ENCODE measurements around the gene ZKSCAN2.

The ZKSCAN2 gene

GRCh38 chr16:25256695-25257469 is 763 bp downstream of the ZKSCAN2 start:
- Histone ChIP-seq H2AFZ (ENCODE audit: low read length) (no peak overlapping the region), H3K4me3 (ENCODE audit: low read depth, low read length, poor library complexity, severe bottlenecking) (peak overlapping the region; percentile 82), H3F3A (ENCODE audit: insufficient read depth, low read length) (no peaks in the 10 kb centered on the region), H4K20me1 (ENCODE audit: insufficient read depth, low read length) (no peaks in the 10 kb centered on the region), H3K27me3 (ENCODE audit: insufficient read depth, low read length) (no peaks in the 10 kb centered on the region), H3K9me2 (ENCODE audit: low read depth, low read length) (no peaks in the 10 kb centered on the region), H3K79me2 (ENCODE audit: insufficient read depth, low read length) (peaks cover 23% of the 10 kb centered on the region), H3K9ac (ENCODE audit: low read length) (peak overlapping the region; percentile 87), H3K27ac (ENCODE audit: low read depth, low read length, poor library complexity, severe bottlenecking) (peak overlapping the region; percentile 14), H3K4me2 (ENCODE audit: low read length) (peak overlapping the region; percentile 98), H3K9me3 (ENCODE audit: low read length) (no peaks in the 10 kb centered on the region), H3K36me3 (ENCODE audit: insufficient read depth, low read length) (peaks cover 24% of the 10 kb centered on the region), H3K4me1 (ENCODE audit: insufficient read depth, low read length, severe bottlenecking) (peaks cover 43% of the 10 kb centered on the region)
- no peak for TF ChIP-seq EZH2 (IDR thresholded peaks at IDR 0.05; ENCODE audit: borderline replicate concordance, low read length)
- TF ChIP-seq, protein P1, sequence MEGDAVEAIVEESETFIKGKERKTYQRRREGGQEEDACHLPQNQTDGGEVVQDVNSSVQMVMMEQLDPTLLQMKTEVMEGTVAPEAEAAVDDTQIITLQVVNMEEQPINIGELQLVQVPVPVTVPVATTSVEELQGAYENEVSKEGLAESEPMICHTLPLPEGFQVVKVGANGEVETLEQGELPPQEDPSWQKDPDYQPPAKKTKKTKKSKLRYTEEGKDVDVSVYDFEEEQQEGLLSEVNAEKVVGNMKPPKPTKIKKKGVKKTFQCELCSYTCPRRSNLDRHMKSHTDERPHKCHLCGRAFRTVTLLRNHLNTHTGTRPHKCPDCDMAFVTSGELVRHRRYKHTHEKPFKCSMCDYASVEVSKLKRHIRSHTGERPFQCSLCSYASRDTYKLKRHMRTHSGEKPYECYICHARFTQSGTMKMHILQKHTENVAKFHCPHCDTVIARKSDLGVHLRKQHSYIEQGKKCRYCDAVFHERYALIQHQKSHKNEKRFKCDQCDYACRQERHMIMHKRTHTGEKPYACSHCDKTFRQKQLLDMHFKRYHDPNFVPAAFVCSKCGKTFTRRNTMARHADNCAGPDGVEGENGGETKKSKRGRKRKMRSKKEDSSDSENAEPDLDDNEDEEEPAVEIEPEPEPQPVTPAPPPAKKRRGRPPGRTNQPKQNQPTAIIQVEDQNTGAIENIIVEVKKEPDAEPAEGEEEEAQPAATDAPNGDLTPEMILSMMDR (IDR thresholded peaks at IDR 0.05; ENCODE audit: low read length), result no peak

- Histone ChIP-seq H3K4me3 (ENCODE audit: low read depth, low read length, poor library complexity, severe bottlenecking) (no peak overlapping the region), H3K9me2 (ENCODE audit: low read depth, low read length) (no peaks in the 10 kb centered on the region), H3K4me1 (ENCODE audit: insufficient read depth, low read length, severe bottlenecking) (peaks cover 17% of the 10 kb centered on the region), H3K27ac (ENCODE audit: low read depth, low read length, poor library complexity, severe bottlenecking) (no peak overlapping the region), H2AFZ (ENCODE audit: low read length) (no peak overlapping the region), H3K27me3 (ENCODE audit: insufficient read depth, low read length) (no peaks in the 10 kb centered on the region), H3K9ac (ENCODE audit: low read length) (no peak overlapping the region), H4K20me1 (ENCODE audit: insufficient read depth, low read length) (no peaks in the 10 kb centered on the region), H3K79me2 (ENCODE audit: insufficient read depth, low read length) (peaks cover under 1% of the 10 kb centered on the region; the same call in 1 of the 2 replicates), H3K36me3 (ENCODE audit: insufficient read depth, low read length) (peaks cover 38% of the 10 kb centered on the region), H3K4me2 (ENCODE audit: low read length) (no peak overlapping the region), H3F3A (ENCODE audit: insufficient read depth, low read length) (no peaks in the 10 kb centered on the region), H3K9me3 (ENCODE audit: low read length) (peaks cover 4% of the 10 kb centered on the region; the same call in 1 of the 2 replicates)
- no peak for TF ChIP-seq EZH2 (IDR thresholded peaks at IDR 0.05; ENCODE audit: borderline replicate concordance, low read length)
- TF ChIP-seq, protein P1 (IDR thresholded peaks at IDR 0.05; ENCODE audit: low read length), result no peak
Observed at GRCh38 chr16:25253322-25253721, 4.3 kb downstream of the ZKSCAN2 start.

DNA sequence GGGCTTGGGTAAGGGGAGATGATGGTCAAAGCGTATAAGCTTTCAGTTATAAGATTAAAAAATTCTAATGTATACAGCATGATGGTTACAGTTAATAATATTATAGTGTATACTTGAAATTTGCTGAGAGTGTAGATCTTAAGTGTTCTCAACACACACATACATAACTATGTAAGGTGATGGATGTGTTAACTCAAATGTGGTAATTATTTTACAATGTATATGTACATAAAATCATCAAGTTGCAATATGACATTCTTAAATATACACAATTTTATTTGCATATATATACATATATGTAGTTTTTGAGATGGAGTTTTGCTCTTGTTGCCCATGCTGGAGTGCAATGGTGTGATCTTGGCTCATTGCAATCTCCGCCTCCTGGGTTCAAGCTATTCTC is 7.2 kb downstream of the ZKSCAN2 start:
- Histone ChIP-seq H3K4me1 (ENCODE audit: insufficient read depth, low read length, severe bottlenecking) (no peaks in the 10 kb centered on the region), H3K9me3 (ENCODE audit: low read length) (peaks cover 12% of the 10 kb centered on the region), H3K27me3 (ENCODE audit: insufficient read depth, low read length) (no peaks in the 10 kb centered on the region), H3K79me2 (ENCODE audit: insufficient read depth, low read length) (no peaks in the 10 kb centered on the region), H3K9me2 (ENCODE audit: low read depth, low read length) (no peaks in the 10 kb centered on the region), H3K4me2 (ENCODE audit: low read length) (no peak overlapping the region), H3K36me3 (ENCODE audit: insufficient read depth, low read length) (peaks cover 64% of the 10 kb centered on the region), H4K20me1 (ENCODE audit: insufficient read depth, low read length) (no peaks in the 10 kb centered on the region), H3F3A (ENCODE audit: insufficient read depth, low read length) (no peaks in the 10 kb centered on the region), H3K4me3 (ENCODE audit: low read depth, low read length, poor library complexity, severe bottlenecking) (no peak overlapping the region), H2AFZ (ENCODE audit: low read length) (no peak overlapping the region), H3K9ac (ENCODE audit: low read length) (no peak overlapping the region), H3K27ac (ENCODE audit: low read depth, low read length, poor library complexity, severe bottlenecking) (no peak overlapping the region)
- TF ChIP-seq EZH2 (IDR thresholded peaks at IDR 0.05; ENCODE audit: borderline replicate concordance, low read length), result no peak
- TF ChIP-seq, protein P1 (IDR thresholded peaks at IDR 0.05; ENCODE audit: low read length), result no peak

Measured in OCI-LY1 (cell line).